ENCODE data around the gene HOXC5. TPM values are rescaled to one million over a fixed set of nuclear protein-coding genes. Genes with fewer than 3 reads are reported as not detected.
A peak's percentile ranks its signal among the peaks of the same experiment; 100 is the strongest.

Gene HOXC5
- polyA plus RNA-seq, 3 donors = not detected

DNA sequence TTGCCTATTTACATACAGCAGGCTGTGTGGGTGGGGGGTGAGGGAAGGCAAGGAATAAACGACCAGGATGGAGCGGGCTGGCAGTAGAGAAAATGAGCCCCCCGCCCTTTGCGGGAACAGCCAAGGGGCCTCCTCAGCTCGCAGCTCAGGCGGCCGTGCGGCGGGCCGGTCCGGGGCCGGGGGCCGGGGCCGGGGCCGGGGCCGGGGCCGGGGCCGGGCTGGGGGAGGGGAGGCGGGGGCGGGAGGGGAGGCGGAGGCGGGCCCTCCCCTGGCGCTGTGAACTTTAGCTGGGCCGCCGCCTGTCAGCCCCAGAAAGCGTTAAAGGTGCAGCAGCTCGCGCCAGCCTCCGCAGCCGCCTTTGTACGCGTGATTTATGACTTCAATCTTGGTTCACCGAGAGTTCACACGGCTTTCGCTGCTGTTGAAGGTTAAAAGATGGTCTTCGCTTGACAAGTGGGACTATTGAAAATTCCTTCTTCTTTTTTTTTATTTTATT lies 49.6 kb downstream of the HOXC5 start:
- WGBS (ENCODE audit: insufficient coverage) = 0% methylated on average over 2 of the region's 36 CpGs
- H3K27ac Mint-ChIP-seq = peak overlapping the region in 1 of 7 donors; percentile 59
- peaks cover 0 to 14% (median 8%) of the 10 kb centered on the region in 7 donors for H3K9me3 Mint-ChIP-seq
- H3K4me3 Mint-ChIP-seq = peak overlapping the region; percentile 76 to 97
- Histone ChIP-seq H3K4me3 (replicated peaks in 1 of 3; ENCODE audit: low read depth in 2 of 3, low read length in 3 of 3) (no peak overlapping the region), H3K36me3 (replicated peaks in 1 of 2; ENCODE audit: control insufficient read depth in 1 of 2, insufficient read depth in 2 of 2, low read length in 2 of 2) (no peaks in the 10 kb centered on the region), H2AFZ (ENCODE audit: insufficient read depth, low read depth, low read length, poor library complexity, severe bottlenecking) (no peak overlapping the region), H3K27me3 (ENCODE audit: control insufficient read depth in 2 of 2, insufficient read depth in 2 of 2, low read length in 2 of 2) (peaks cover 26 to 59% of the 10 kb centered on the region in 2 donors), H4K20me1 (ENCODE audit: insufficient read depth, low read length) (no peaks in the 10 kb centered on the region), H3K9me3 (replicated peaks in 1 of 2; ENCODE audit: control insufficient read depth in 1 of 2, insufficient read depth in 1 of 2, low read length in 2 of 2) (no peaks in the 10 kb centered on the region), H3K79me2 (ENCODE audit: insufficient read depth, low read length) (no peaks in the 10 kb centered on the region), H3K4me2 (replicated peaks; ENCODE audit: extremely low read depth, low read length, poor library complexity, severe bottlenecking) (no peak overlapping the region), H3K27ac (ENCODE audit: low read depth in 1 of 2, low read length in 2 of 2) (no peak overlapping the region), H3K9ac (ENCODE audit: insufficient read depth, low read length, poor library complexity, severe bottlenecking) (no peak overlapping the region), H3K4me1 (ENCODE audit: control insufficient read depth in 1 of 2, insufficient read depth in 2 of 2, low read length in 2 of 2) (peaks cover 0 to 3% of the 10 kb centered on the region in 2 donors)
- peaks cover 0 to 6% of the 10 kb centered on the region in 2 donors for H3K36me3 Mint-ChIP-seq
- DNase-seq = no peak
- intact Hi-C loops (cut with micrococcal nuclease) = no loop called here
- TF ChIP-seq, protein P1, sequence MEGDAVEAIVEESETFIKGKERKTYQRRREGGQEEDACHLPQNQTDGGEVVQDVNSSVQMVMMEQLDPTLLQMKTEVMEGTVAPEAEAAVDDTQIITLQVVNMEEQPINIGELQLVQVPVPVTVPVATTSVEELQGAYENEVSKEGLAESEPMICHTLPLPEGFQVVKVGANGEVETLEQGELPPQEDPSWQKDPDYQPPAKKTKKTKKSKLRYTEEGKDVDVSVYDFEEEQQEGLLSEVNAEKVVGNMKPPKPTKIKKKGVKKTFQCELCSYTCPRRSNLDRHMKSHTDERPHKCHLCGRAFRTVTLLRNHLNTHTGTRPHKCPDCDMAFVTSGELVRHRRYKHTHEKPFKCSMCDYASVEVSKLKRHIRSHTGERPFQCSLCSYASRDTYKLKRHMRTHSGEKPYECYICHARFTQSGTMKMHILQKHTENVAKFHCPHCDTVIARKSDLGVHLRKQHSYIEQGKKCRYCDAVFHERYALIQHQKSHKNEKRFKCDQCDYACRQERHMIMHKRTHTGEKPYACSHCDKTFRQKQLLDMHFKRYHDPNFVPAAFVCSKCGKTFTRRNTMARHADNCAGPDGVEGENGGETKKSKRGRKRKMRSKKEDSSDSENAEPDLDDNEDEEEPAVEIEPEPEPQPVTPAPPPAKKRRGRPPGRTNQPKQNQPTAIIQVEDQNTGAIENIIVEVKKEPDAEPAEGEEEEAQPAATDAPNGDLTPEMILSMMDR (IDR thresholded peaks at IDR 0.05) = no peak
- H3K27me3 Mint-ChIP-seq (ENCODE audit: low read depth in 3 of 3) = peaks cover 69 to 83% (median 72%) of the 10 kb centered on the region in 3 donors
- peaks cover 19% of the 10 kb centered on the region for H3K4me1 Mint-ChIP-seq

Small RNAs within 50 kb of the gene (small RNA-seq; reads per million reads assigned to genes)
- gene HOXC5 (ENCODE audit: insufficient read length, low read depth) (not detected), gene MIR196A2 (ENCODE audit: insufficient read length, low read depth) (not detected), gene MIR615 (ENCODE audit: insufficient read length, low read depth) (not detected)

Other genes starting within 250 kb of the HOXC5 start
- not detected for gene HOXC13, start 94.2 kb upstream of the HOXC5 start, polyA plus RNA-seq
- not detected for gene HOXC12, start 78.1 kb upstream of the HOXC5 start, polyA plus RNA-seq
- gene HOXC11, start 59.9 kb upstream of the HOXC5 start, polyA plus RNA-seq = not detected
- gene HOTAIR, start 58.1 kb upstream of the HOXC5 start, polyA plus RNA-seq = not detected
- gene HOXC10, start 47.9 kb upstream of the HOXC5 start, polyA plus RNA-seq = not detected
- gene HOXC9, start 32.9 kb upstream of the HOXC5 start, polyA plus RNA-seq = not detected
- gene HOXC8, start 24.1 kb upstream of the HOXC5 start, polyA plus RNA-seq = not detected
- gene HOXC6, start 4.6 kb upstream of the HOXC5 start, polyA plus RNA-seq = not detected
- not detected for gene HOXC4, start 20.8 kb downstream of the HOXC5 start, polyA plus RNA-seq
- 10 to 100 TPM; 22.2 to 50.8 (median 46.8) TPM for gene SMUG1, start 155.9 kb downstream of the HOXC5 start, polyA plus RNA-seq
- 1 to 10 TPM; 2.9 to 5.4 (median 4.8) TPM for gene CBX5, start 247.1 kb downstream of the HOXC5 start, polyA plus RNA-seq
- gene HNRNPA1, start 247.7 kb downstream of the HOXC5 start, polyA plus RNA-seq = 1,000 to 10,000 TPM in 1 of 3 donors, 100 to 1,000 TPM in 2; 266 to 1,181 (median 308) TPM

Data from CD14-positive monocyte (primary cell).